CD14-positive monocyte (primary cell): ENCODE results near the gene CYP3A5. TPM values are rescaled to one million over a fixed set of nuclear protein-coding genes. Genes with fewer than 3 reads are reported as not detected.

ENCODE experiments used
- DNase-seq, 3 donors: peaks; one replicate each; pipeline ENCODE4 v3.0.0-alpha.2; 2011 to 2022
- H2AFZ ChIP-seq: 2 replicates; pipeline ENCODE4 v1.6.0; 2012; ENCODE audit warnings: mild to moderate bottlenecking, low read depth, low read length, inconsistent platforms; ENCODE audit not compliant: insufficient read depth, poor library complexity, severe bottlenecking
- H3K27ac ChIP-seq, 2 donors: 1 replicate in 1 of 2; 2 replicates in 1 of 2; pipeline ENCODE4 v1.5.1; 2012 to 2013; ENCODE audit warnings: low read length in 2 of 2, control low read depth in 1 of 2, inconsistent platforms in 1 of 2, low read depth in 1 of 2, mild to moderate bottlenecking in 1 of 2
- H3K27me3 ChIP-seq, 2 donors: one replicate each; pipeline versions ENCODE4 v1.6.0 to v1.6.1; 2011 to 2013; ENCODE audit warnings: low read length in 2 of 2; ENCODE audit not compliant: control insufficient read depth in 2 of 2, insufficient read depth in 2 of 2
- H3K36me3 ChIP-seq, 2 donors: replicated peaks in 1 of 2; 1 replicate in 1 of 2; 2 replicates in 1 of 2; pipeline versions ENCODE4 v1.5.1 to v1.6.1; 2012 to 2013; ENCODE audit warnings: low read length in 2 of 2, control low read depth in 1 of 2, inconsistent platforms in 1 of 2, mild to moderate bottlenecking in 1 of 2; ENCODE audit not compliant: insufficient read depth in 2 of 2, control insufficient read depth in 1 of 2
- H3K4me1 ChIP-seq, 2 donors: 1 replicate in 1 of 2; 2 replicates in 1 of 2; pipeline versions ENCODE4 v1.5.1 to v1.6.1; 2012 to 2013; ENCODE audit warnings: low read length in 2 of 2, control low read depth in 1 of 2, inconsistent platforms in 1 of 2, mild to moderate bottlenecking in 1 of 2, moderate library complexity in 1 of 2; ENCODE audit not compliant: insufficient read depth in 2 of 2, control insufficient read depth in 1 of 2
- H3K4me2 ChIP-seq: replicated peaks from 2 replicates; pipeline ENCODE3; 2012; ENCODE audit warnings: low read length, moderate library complexity, mild to moderate bottlenecking; ENCODE audit not compliant: poor library complexity, severe bottlenecking; ENCODE audit errors: extremely low read depth
- H3K4me3 ChIP-seq, 3 experiments: fragments of 200-600 bp in 1 of 3; sonication (generic) in 1 of 3; replicated peaks in 1 of 3; 1 replicate in 2 of 3; 2 replicates in 1 of 3; pipeline ENCODE4 v1.5.1; 2011 to 2013; ENCODE audit warnings: low read length in 3 of 3, mild to moderate bottlenecking in 3 of 3, control low read depth in 2 of 3, low read depth in 2 of 3, inconsistent platforms in 1 of 3, moderate library complexity in 1 of 3
- H3K79me2 ChIP-seq: 2 replicates; pipeline ENCODE4 v1.6.0; 2012; ENCODE audit warnings: mild to moderate bottlenecking, control low read depth, inconsistent platforms, low read length, moderate library complexity; ENCODE audit not compliant: insufficient read depth
- H3K9ac ChIP-seq: 2 replicates; pipeline ENCODE4 v1.6.0; 2017; ENCODE audit warnings: low read length, mild to moderate bottlenecking; ENCODE audit not compliant: insufficient read depth, poor library complexity, severe bottlenecking
- H3K9me3 ChIP-seq, 2 donors: replicated peaks in 1 of 2; 1 replicate in 1 of 2; 2 replicates in 1 of 2; pipeline versions ENCODE4 v1.5.1 to v1.6.1; 2012 to 2013; ENCODE audit warnings: low read length in 2 of 2, control low read depth in 1 of 2; ENCODE audit not compliant: control insufficient read depth in 1 of 2, insufficient read depth in 1 of 2
- H4K20me1 ChIP-seq: 2 replicates; pipeline ENCODE4 v1.6.0; 2012; ENCODE audit warnings: mild to moderate bottlenecking, low read length, control low read depth, moderate library complexity; ENCODE audit not compliant: insufficient read depth
- H3K27ac Mint-ChIP-seq, 7 donors: one replicate each; pipeline ENCODE4 v1.8.0; 2020; ENCODE audit warnings: mild to moderate bottlenecking in 7 of 7, mixed read lengths in 7 of 7, moderate library complexity in 6 of 7, inconsistent platforms in 2 of 7
- H3K27me3 Mint-ChIP-seq, 3 donors: one replicate each; pipeline ENCODE4 v1.8.0; 2021 to 2022; ENCODE audit warnings: low read depth in 3 of 3, mild to moderate bottlenecking in 3 of 3, mixed read lengths in 3 of 3, moderate library complexity in 3 of 3, inconsistent platforms in 1 of 3
- H3K36me3 Mint-ChIP-seq, 2 donors: one replicate each; pipeline ENCODE4 v1.8.0; 2020; ENCODE audit warnings: mixed read lengths in 2 of 2, inconsistent platforms in 1 of 2, mild to moderate bottlenecking in 1 of 2
- H3K4me1 Mint-ChIP-seq: one replicate; pipeline ENCODE4 v1.8.0; 2020; ENCODE audit warnings: mild to moderate bottlenecking, mixed read lengths
- H3K4me3 Mint-ChIP-seq, 2 donors: one replicate each; pipeline ENCODE4 v1.8.0; 2020; ENCODE audit warnings: mild to moderate bottlenecking in 2 of 2, mixed read lengths in 2 of 2, moderate library complexity in 1 of 2
- H3K9me3 Mint-ChIP-seq, 7 donors: one replicate each; pipeline ENCODE4 v1.8.0; 2020 to 2022; ENCODE audit warnings: mixed read lengths in 7 of 7, mild to moderate bottlenecking in 6 of 7, moderate library complexity in 6 of 7, inconsistent platforms in 2 of 7
- WGBS: methylation state at CpG from one replicate; pipeline ENCODE4 v1.1.5; 2013; ENCODE audit warnings: missing lambda C conversion rate; ENCODE audit not compliant: insufficient coverage; 5-methylcytosine and 5-hydroxymethylcytosine counted together
- intact Hi-C, 2 donors: fragments of 100-400 bp; cut with micrococcal nuclease; formaldehyde crosslinking; loops; one replicate each; pipeline versions ENCODE4 v1.15.0 to v1.15.1; 2023
- polyA plus RNA-seq, 3 donors: library from polyadenylated mRNA; depleted of rRNA in 1 of 3; unstranded in 2 of 3; stranded (reverse) in 1 of 3; fragments of 300-500 nt in 2 of 3; fragments of >200 nt in 1 of 3; fragmentation: Illumina TruSeq in 2 of 3; gene quantifications; 1 replicate in 2 of 3; 2 replicates in 1 of 3; pipeline ENCODE4 v1.2.3, GENCODE V29; 2012 to 2021
- TF ChIP-seq, protein P1 (sequence below): fragments of 200-600 bp; IDR thresholded peaks from one replicate; pipeline ENCODE4 v1.8.0; 2022; ENCODE audit warnings: antibody characterized with exemption, mild to moderate bottlenecking

CYP3A5 gene
- polyA plus RNA-seq, 3 donors: 0.05 TPM; not detected in 2

DNA sequence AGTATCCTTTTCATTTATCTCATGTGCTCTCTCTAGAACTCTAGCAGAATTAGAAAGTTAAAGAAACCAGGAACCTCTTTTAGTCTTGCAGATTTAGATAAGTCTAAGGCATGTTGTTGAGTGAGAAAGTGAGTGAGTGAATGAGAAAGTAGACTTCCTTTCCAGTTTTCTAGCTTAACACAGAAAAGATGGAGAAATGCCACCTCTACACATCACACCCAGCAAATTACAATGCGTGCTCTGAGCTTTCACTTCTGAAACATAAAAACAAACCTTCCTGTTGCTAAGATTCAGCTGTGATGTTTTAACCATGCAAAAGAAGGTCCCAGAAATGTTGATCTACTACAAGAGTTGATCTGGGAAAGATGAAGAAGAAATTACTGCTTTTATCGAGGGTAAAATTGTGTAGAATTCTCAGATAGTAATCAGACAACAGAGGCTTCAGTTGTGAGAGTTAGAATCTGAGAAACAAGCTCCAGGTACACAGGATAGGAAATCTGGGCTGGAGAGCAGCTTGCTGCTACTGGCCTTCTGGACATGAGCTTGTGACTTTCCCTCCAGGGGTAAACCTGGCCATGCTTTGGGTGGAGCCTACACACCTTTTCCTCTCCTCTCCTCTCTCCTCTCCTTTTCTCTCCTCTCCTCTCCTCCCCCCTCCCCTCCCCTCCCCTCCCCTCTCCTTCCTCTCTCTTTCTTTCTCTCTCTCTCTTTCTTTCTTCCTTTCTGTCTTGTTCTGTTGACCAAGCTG, 4.6 kb downstream of the CYP3A5 start:
- Histone ChIP-seq H3K27ac (no peak overlapping the region), H2AFZ (no peak overlapping the region), H3K9me3 (no peaks in the 10 kb centered on the region), H3K4me1 (peaks cover 6 to 8% of the 10 kb centered on the region in 2 donors), H3K9ac (no peak overlapping the region), H3K4me2 (no peak overlapping the region), H3K36me3 (no peaks in the 10 kb centered on the region), H3K79me2 (no peaks in the 10 kb centered on the region), H3K4me3 (no peak overlapping the region), H3K27me3 (no peaks in the 10 kb centered on the region), H4K20me1 (no peaks in the 10 kb centered on the region)
- Mint-ChIP-seq H3K36me3 (no peaks in the 10 kb centered on the region), H3K27me3 (peaks cover 0 to 3% (median 2%) of the 10 kb centered on the region in 3 donors), H3K4me3 (no peak overlapping the region), H3K9me3 (peaks cover 0 to 2% (median 0%) of the 10 kb centered on the region in 7 donors), H3K4me1 (peaks cover 20% of the 10 kb centered on the region), H3K27ac (peak overlapping the region in 2 of 7 donors; percentile 28 to 52)
- intact Hi-C loops: no loop called here
- DNase-seq: no peak
- TF ChIP-seq, protein P1, sequence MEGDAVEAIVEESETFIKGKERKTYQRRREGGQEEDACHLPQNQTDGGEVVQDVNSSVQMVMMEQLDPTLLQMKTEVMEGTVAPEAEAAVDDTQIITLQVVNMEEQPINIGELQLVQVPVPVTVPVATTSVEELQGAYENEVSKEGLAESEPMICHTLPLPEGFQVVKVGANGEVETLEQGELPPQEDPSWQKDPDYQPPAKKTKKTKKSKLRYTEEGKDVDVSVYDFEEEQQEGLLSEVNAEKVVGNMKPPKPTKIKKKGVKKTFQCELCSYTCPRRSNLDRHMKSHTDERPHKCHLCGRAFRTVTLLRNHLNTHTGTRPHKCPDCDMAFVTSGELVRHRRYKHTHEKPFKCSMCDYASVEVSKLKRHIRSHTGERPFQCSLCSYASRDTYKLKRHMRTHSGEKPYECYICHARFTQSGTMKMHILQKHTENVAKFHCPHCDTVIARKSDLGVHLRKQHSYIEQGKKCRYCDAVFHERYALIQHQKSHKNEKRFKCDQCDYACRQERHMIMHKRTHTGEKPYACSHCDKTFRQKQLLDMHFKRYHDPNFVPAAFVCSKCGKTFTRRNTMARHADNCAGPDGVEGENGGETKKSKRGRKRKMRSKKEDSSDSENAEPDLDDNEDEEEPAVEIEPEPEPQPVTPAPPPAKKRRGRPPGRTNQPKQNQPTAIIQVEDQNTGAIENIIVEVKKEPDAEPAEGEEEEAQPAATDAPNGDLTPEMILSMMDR: no peak
- no CpG with 5 or more reads among the region's 2 CpGs for WGBS

DNA sequence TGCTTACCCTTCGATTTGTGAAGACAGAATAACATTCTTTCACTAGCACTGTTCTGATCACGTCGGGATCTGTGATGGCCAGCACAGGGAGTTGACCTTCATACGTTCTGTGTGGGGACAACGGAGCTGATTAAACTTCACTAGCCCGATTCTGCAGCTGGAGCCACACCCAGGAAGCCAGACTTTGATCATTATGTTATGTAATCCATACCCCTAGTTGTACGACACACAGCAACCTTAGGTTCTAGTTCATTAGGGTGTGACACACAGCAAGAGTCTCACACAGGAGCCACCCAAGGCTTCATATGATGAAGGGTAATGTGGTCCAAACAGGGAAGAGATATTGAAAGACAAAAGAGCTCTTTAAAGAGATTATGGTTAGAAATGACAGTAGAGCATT, 7.2 kb downstream of the CYP3A5 start:
- Histone ChIP-seq H3K9me3 (no peaks in the 10 kb centered on the region), H3K4me2 (no peak overlapping the region), H2AFZ (no peak overlapping the region), H3K36me3 (no peaks in the 10 kb centered on the region), H3K9ac (no peak overlapping the region), H3K27me3 (no peaks in the 10 kb centered on the region), H3K4me1 (peaks cover 6 to 8% of the 10 kb centered on the region in 2 donors), H3K4me3 (no peak overlapping the region), H3K27ac (no peak overlapping the region), H3K79me2 (no peaks in the 10 kb centered on the region), H4K20me1 (no peaks in the 10 kb centered on the region)
- peaks cover 0 to 4% (median 0%) of the 10 kb centered on the region in 3 donors for H3K27me3 Mint-ChIP-seq
- intact Hi-C loops: no loop called here
- peak overlapping the region in 1 of 7 donors; percentile 76 for H3K27ac Mint-ChIP-seq
- H3K4me1 Mint-ChIP-seq: peaks cover 20% of the 10 kb centered on the region
- peak overlapping the region in 1 of 2 donors; percentile 56 for H3K4me3 Mint-ChIP-seq
- no CpG with 5 or more reads among the region's 7 CpGs for WGBS
- H3K9me3 Mint-ChIP-seq: peaks cover 0 to 2% (median 0%) of the 10 kb centered on the region in 7 donors
- TF ChIP-seq, protein P1: no peak
- no peak for DNase-seq
- peaks cover 3 to 5% of the 10 kb centered on the region in 2 donors for H3K36me3 Mint-ChIP-seq
